Fibroblast of villous mesenchyme (primary cell): ENCODE data around the gene TBCB. TPM values are rescaled to one million over a fixed set of nuclear protein-coding genes. Genes with fewer than 3 reads are reported as not detected.

Experiments
- DNase-seq: peaks from one replicate; pipeline ENCODE4 v3.0.0-alpha.2; 2010; ENCODE audit warnings: low read depth
- H3K4me3 ChIP-seq: 2 replicates; pipeline ENCODE4 v1.5.1; 2011; ENCODE audit warnings: low read depth, mild to moderate bottlenecking, low read length
- CTCF ChIP-seq: IDR thresholded peaks from 2 replicates; pipeline ENCODE4 v1.5.1; 2012; ENCODE audit warnings: low read depth, mild to moderate bottlenecking, low read length; ENCODE audit not compliant: insufficient read depth
- total RNA-seq: library from RNA; depleted of rRNA; stranded (reverse); fragments of >200 nt; gene quantifications from 2 replicates; pipeline ENCODE4 v1.2.3, GENCODE V29; 2012

Gene TBCB
- total RNA-seq, 1 donor = 144 TPM

GRCh38 chr19:36114721-36115452 lies 381 bp upstream of the TBCB start, which contains the start of gene POLR2I:
TSS of gene POLR2I (minus strand) at chr19:36114875. CDS start at chr19:36114856, 19 bp downstream.
- TF ChIP-seq CTCF = no peak
- peak within 1 kb of the TSS; percentile 97 for H3K4me3 ChIP-seq
- DNase-seq = peak; percentile 100

GRCh38 chr19:36116344-36116637 lies 1.0 kb downstream of the TBCB start:
- peak overlapping the region; percentile 80 for H3K4me3 ChIP-seq
- no peak for TF ChIP-seq CTCF
- no peak for DNase-seq

- H3K4me3 ChIP-seq = no peak overlapping the region
- TF ChIP-seq CTCF = no peak
- no peak for DNase-seq
Observed at GRCh38 chr19:36120092-36120983, 5.1 kb downstream of the TBCB start.

- no peak for TF ChIP-seq CTCF
- DNase-seq = no peak
Observed at GRCh38 chr19:36120984-36121358, 5.7 kb downstream of the TBCB start.

GRCh38 chr19:36121486-36122124 lies 6.3 kb downstream of the TBCB start:
- H3K4me3 ChIP-seq = no peak overlapping the region
- DNase-seq = no peak
- TF ChIP-seq CTCF = no peak

More at GRCh38 chr19:36120984-36121358, 5.7 kb downstream of the TBCB start:
- no peak overlapping the region for H3K4me3 ChIP-seq

GRCh38 chr19:36125557-36125956 lies 10.3 kb downstream of the TBCB start:
- TF ChIP-seq CTCF = no peak
- H3K4me3 ChIP-seq = no peak overlapping the region

More at GRCh38 chr19:36125557-36125956, 10.3 kb downstream of the TBCB start:
- DNase-seq = no peak
